Vagina (tissue), 2 donors: ENCODE results near the gene PARP14. TPM values are rescaled to one million over a fixed set of nuclear protein-coding genes. Genes with fewer than 3 reads are reported as not detected.

Experiments
- DNase-seq, 2 donors: peaks; one replicate each; pipeline ENCODE4 v3.0.0-alpha.2; 2017; ENCODE audit errors: extremely low spot score in 2 of 2
- H3K27ac ChIP-seq: fragments of 200-600 bp; sonication (generic); one replicate; pipeline ENCODE4 v1.5.1; 2019
- H3K27me3 ChIP-seq: fragments of 200-600 bp; sonication (generic); one replicate; pipeline ENCODE4 v1.5.1; 2019
- H3K36me3 ChIP-seq, 2 donors: fragments of 200-600 bp; sonication (generic); one replicate each; pipeline ENCODE4 v1.5.1; 2017 to 2019
- H3K4me1 ChIP-seq: fragments of 200-600 bp; sonication (generic); one replicate; pipeline ENCODE4 v1.5.1; 2019
- H3K4me3 ChIP-seq, 2 donors: fragments of 200-600 bp; sonication (generic); 1 replicate in 1 of 2; 2 replicates in 1 of 2; pipeline ENCODE4 v1.5.1; 2016 to 2019
- H3K9me3 ChIP-seq: fragments of 200-600 bp; sonication (generic); one replicate; pipeline ENCODE4 v1.5.1; 2019
- CTCF ChIP-seq, 3 experiments: fragments of 450-650 bp in 2 of 3; fragments of 200-600 bp in 1 of 3; sonication (generic) in 1 of 3; IDR thresholded peaks; one replicate each; pipeline ENCODE4 v1.5.1; 2017 to 2019; ENCODE audit warnings: antibody characterized with exemption in 3 of 3, mild to moderate bottlenecking in 2 of 3, moderate library complexity in 2 of 3
- POLR2A ChIP-seq, 2 donors: fragments of 450-650 bp; IDR thresholded peaks; one replicate each; pipeline ENCODE4 v1.6.1; 2017; ENCODE audit warnings: antibody characterized with exemption in 2 of 2, mild to moderate bottlenecking in 2 of 2, moderate library complexity in 2 of 2
- POLR2AphosphoS5 ChIP-seq, 2 donors: sonication (generic); formaldehyde crosslinking; IDR thresholded peaks; one replicate each; pipeline ENCODE4 v1.9.0; 2017; ENCODE audit warnings: antibody characterized with exemption in 2 of 2, mild to moderate bottlenecking in 2 of 2, low read depth in 1 of 2; ENCODE audit not compliant: insufficient read depth in 1 of 2
- intact Hi-C: fragments of 100-400 bp; cut with DNase I; formaldehyde crosslinking; loops from one replicate; pipeline ENCODE4 v1.15.1; 2023
- total RNA-seq: library from RNA; depleted of rRNA; stranded (reverse); fragments of >200 nt; gene quantifications from one replicate; pipeline ENCODE4 v1.2.3, GENCODE V29; 2016

The PARP14 gene
- total RNA-seq, 1 donor from 2014 or later: 44.4 TPM

- no peak for DNase-seq
- H3K27ac ChIP-seq: no peak overlapping the region
- H3K4me1 ChIP-seq: no peaks in the 10 kb centered on the region
- H3K36me3 ChIP-seq: peaks cover 0 to 11% of the 10 kb centered on the region in 2 donors
- intact Hi-C loops: no loop called here
- TF ChIP-seq POLR2AphosphoS5 (IDR thresholded peaks at IDR 0.05; ENCODE audit: insufficient read depth in 1 of 2, low read depth in 1 of 2) (no peak), CTCF (IDR thresholded peaks at IDR 0.05) (no peak), POLR2A (IDR thresholded peaks at IDR 0.05) (no peak)
- H3K27me3 ChIP-seq: no peaks in the 10 kb centered on the region
- no peaks in the 10 kb centered on the region for H3K9me3 ChIP-seq
- no peak overlapping the region for H3K4me3 ChIP-seq
These were observed 67.7 kb downstream of the PARP14 start for GRCh38 chr3:122748347-122748746.

GRCh38 chr3:122754929-122755328 is 74.3 kb downstream of the PARP14 start:
- no peak overlapping the region for H3K4me3 ChIP-seq
- H3K9me3 ChIP-seq: no peaks in the 10 kb centered on the region
- H3K36me3 ChIP-seq: peaks cover 0 to 13% of the 10 kb centered on the region in 2 donors
- H3K27me3 ChIP-seq: no peaks in the 10 kb centered on the region
- intact Hi-C loops: no loop called here
- DNase-seq: no peak
- TF ChIP-seq CTCF (IDR thresholded peaks at IDR 0.05) (peak in 1 of 3 experiments; percentile 54), POLR2A (IDR thresholded peaks at IDR 0.05) (no peak)
- H3K4me1 ChIP-seq: no peaks in the 10 kb centered on the region
- H3K27ac ChIP-seq: no peak overlapping the region

GRCh38 chr3:122755491-122755890 is 74.9 kb downstream of the PARP14 start:
- TF ChIP-seq POLR2AphosphoS5 (IDR thresholded peaks at IDR 0.05; ENCODE audit: insufficient read depth in 1 of 2, low read depth in 1 of 2) (no peak), POLR2A (IDR thresholded peaks at IDR 0.05) (no peak), CTCF (IDR thresholded peaks at IDR 0.05) (no peak)
- intact Hi-C loops: no loop called here
- no peak overlapping the region for H3K27ac ChIP-seq
- H3K9me3 ChIP-seq: no peaks in the 10 kb centered on the region
- H3K36me3 ChIP-seq: peaks cover 0 to 9% of the 10 kb centered on the region in 2 donors
- no peaks in the 10 kb centered on the region for H3K27me3 ChIP-seq
- DNase-seq: no peak
- no peaks in the 10 kb centered on the region for H3K4me1 ChIP-seq
- no peak overlapping the region for H3K4me3 ChIP-seq

- Histone ChIP-seq H3K4me3 (no peak overlapping the region), H3K4me1 (no peaks in the 10 kb centered on the region), H3K27me3 (no peaks in the 10 kb centered on the region), H3K36me3 (peaks cover 0 to 9% of the 10 kb centered on the region in 2 donors), H3K27ac (no peak overlapping the region), H3K9me3 (no peaks in the 10 kb centered on the region)
- no peak for TF ChIP-seq CTCF (IDR thresholded peaks at IDR 0.05)
- no peak for TF ChIP-seq POLR2AphosphoS5 (IDR thresholded peaks at IDR 0.05; ENCODE audit: insufficient read depth in 1 of 2, low read depth in 1 of 2)
- TF ChIP-seq POLR2A (IDR thresholded peaks at IDR 0.05): no peak
- intact Hi-C loops: no loop called here
- no peak for DNase-seq
These were observed 78.4 kb downstream of the PARP14 start for GRCh38 chr3:122758877-122759560.

- DNase-seq: no peak
- Histone ChIP-seq H3K27ac (no peak overlapping the region), H3K27me3 (no peaks in the 10 kb centered on the region), H3K4me1 (no peaks in the 10 kb centered on the region), H3K4me3 (no peak overlapping the region), H3K9me3 (no peaks in the 10 kb centered on the region), H3K36me3 (no peaks in the 10 kb centered on the region)
- intact Hi-C loops: no loop called here
- no peak for TF ChIP-seq POLR2AphosphoS5 (IDR thresholded peaks at IDR 0.05; ENCODE audit: insufficient read depth in 1 of 2, low read depth in 1 of 2)
- no peak for TF ChIP-seq CTCF (IDR thresholded peaks at IDR 0.05)
- no peak for TF ChIP-seq POLR2A (IDR thresholded peaks at IDR 0.05)
These were observed 80.0 kb downstream of the PARP14 start for GRCh38 chr3:122760453-122761271.
